ENCODE results near the gene PANK4.

- no peak for TF ChIP-seq CTCF (IDR thresholded peaks at IDR 0.05)
- TF ChIP-seq POLR2A (IDR thresholded peaks at IDR 0.05; ENCODE audit: low read depth), result no peak
- no peak for TF ChIP-seq POLR2AphosphoS5 (IDR thresholded peaks at IDR 0.05)
Measured at GRCh38 chr1:2483970-2484369, 42.4 kb downstream of the PANK4 start.

Data from esophagus muscularis mucosa (tissue), 3 donors.